HS-27A (cell line): ENCODE measurements around the gene SLC6A19.
"Not testable (repeated sequence)": the region's sequence is repeated elsewhere in the genome, so short reads cannot be mapped to it uniquely, and the experiment has no call there.

ENCODE experiments used
- DNase-seq: peaks from one replicate; pipeline ENCODE4 v3.0.0-alpha.2; 2012; ENCODE audit warnings: low read depth, missing footprints

The SLC6A19 gene

GRCh38 chr5:1265461-1266455 is 64.4 kb downstream of the SLC6A19 start:
- no peak for DNase-seq

DNA sequence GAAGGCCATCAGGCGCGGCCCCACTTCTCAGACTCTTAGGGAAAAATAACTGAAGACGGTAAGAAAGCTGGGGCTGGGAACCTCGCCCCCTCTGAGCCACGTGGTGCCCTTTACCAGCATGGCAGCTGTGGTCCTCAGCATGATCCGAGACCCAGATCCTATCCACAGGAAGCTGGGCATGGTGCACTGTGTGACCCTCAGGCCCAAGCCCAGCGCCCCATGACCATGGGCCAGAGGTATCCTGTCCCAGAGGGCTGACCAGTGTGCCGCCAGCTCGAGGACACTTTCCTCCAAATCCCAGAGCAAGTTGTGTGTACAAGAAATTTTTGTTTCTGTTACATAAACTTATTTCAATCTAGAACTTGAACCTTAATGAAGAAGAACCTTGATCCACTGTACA is 65.4 kb downstream of the SLC6A19 start:
- no peak for DNase-seq

- DNase-seq, result not testable (repeated sequence)
These were observed 66.1 kb downstream of the SLC6A19 start for GRCh38 chr5:1267464-1267863.

DNA sequence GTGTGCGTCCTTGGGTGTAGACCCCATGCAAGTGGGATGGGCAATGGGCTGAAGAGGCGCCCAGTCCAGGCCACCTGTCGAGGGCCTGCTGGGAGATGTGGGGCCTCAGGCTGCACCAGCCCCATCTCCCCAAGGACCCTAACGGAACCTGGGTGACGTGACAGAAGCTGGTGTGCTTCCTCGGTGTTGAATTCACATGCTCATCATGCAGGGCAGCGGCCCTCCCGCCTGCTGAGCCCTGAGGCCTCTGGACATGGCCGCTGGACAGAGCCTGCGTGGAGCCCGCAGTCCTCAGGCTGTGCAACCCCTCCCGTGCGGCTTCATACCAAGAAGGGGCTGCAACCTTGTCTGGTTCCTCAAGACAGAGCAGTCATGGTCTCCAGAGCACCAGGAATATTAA is 66.7 kb downstream of the SLC6A19 start:
- no peak for DNase-seq

DNA sequence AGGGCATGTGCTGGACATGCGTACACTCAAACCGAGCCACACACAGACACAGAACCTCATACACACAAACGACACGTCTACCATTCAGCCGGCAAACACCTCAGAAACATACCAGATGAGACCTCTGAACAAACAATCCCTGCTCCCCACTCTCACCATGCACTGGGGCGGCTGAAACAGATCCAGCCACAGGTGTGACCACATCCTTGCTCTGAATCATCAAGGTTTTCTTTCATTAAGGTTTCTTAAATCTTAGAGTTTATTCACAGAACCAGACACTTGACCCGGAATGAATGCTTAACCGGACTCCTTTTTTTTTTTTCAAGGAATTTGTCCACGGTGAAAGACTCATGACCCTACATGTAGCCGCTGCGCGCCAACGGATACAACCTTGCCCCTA is 67.3 kb downstream of the SLC6A19 start:
- DNase-seq, result no peak

GRCh38 chr5:1270426-1270825 is 69.0 kb downstream of the SLC6A19 start:
- DNase-seq, result no peak

DNA sequence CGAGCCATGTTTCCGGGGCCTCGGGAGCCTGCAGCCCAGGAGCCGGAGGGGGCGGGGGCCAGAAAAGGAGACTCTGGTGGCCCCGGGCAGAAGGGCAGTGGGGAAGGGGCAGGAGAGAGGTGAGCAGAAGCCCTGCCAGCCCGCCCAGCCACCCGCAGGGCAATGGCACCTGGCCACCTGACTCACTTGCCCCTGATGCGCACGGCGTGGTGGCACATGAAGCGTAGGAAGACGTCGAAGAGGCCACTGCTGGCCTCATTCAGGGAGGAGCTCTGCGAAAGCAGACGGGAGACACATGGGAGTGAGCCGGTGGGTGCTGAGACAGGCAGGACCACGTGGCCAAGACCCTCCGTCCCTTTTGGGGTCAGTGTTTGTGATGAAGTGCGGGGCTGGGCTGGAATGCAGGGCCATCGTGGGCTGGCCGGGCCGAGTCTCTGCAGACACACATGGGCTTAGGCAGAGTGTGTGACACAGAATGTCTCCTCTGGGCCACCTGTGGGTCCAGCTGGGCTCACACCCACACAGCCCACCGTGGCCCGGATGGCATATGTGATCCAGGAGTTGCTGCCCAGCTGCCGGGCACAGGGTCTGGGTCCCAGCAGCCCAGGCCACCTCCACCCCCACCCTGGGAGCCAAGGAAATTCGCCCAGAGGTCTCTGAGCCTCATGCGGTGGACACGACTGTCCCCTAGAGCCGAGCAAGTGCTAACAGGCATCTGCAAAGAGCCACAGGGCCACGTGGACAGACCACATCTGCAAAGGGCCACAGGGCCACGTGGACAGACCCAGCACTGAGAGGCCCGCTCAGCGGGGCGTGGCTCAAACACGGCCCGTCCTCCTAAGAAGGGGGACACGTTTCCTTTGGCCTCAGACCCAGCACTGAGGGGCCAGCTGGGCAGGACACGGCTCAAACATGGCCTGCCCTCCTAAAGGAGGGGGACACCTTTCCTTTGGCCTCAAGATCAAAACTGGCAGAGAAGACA is 69.8 kb downstream of the SLC6A19 start:
- DNase-seq, result no peak

GRCh38 chr5:1272201-1272600 is 70.8 kb downstream of the SLC6A19 start:
- no peak for DNase-seq

DNA sequence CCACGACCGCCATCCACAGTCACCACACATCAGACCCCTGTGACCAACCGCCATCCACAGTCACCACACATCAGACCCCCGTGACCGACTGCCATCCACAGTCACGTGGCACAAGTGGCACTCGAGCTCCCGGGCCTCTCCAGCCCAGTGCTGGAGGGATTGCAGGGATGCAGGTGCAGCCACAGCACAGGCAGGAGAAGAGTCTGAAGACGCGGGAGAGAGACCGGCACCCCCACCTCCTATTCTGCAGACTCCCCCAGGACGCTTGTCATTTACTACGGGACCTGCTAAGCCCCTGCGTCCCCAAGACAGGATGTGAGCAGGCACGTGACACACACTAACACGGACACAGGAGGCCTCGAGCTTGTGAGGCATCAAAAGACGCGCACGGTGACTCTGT is 72.3 kb downstream of the SLC6A19 start:
- no peak for DNase-seq

DNA sequence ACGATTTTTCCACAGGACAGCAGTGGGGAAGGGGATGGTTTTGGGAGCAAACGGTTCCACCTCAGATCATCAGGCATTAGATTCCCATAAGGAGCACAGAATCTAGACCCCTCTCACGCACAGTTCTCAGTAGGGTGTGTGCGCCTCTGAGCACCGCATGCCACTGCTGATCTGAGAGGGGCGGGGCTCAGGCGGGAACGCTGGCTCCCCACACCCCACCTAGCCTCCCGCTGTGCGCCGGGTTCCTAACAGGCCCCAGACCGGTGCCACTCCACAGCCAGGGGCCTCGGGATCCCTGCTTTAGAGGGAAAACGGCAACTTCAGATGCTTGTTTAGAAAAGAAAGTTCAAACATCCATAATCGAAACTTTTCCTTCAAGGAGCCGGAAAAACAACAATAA is 73.1 kb downstream of the SLC6A19 start:
- DNase-seq, result no peak
